Calu3 (cell line): ENCODE measurements around the gene KIAA0232. TPM values are rescaled to one million over a fixed set of nuclear protein-coding genes. Genes with fewer than 3 reads are reported as not detected.

ENCODE experiments used
- BruUV-seq: library from RNA; stranded (reverse); fragments of 400-500 nt; replicated peaks from 2 replicates; lab custom pipeline; 2021; lab: Mats Ljungman, UMichigan
- CTCF ChIA-PET: fragments of 300-600 bp; sonication (Branson Sonifier 250); formaldehyde crosslinking; loops from one replicate; lab custom pipeline; 2022; ENCODE audit warnings: antibody characterized with exemption; lab: Charles Lee
- DNase-seq: peaks from one replicate; pipeline ENCODE4 v3.0.0; 2022
- H3K27ac Mint-ChIP-seq: one replicate; pipeline ENCODE4 v1.8.0; 2022; ENCODE audit warnings: mixed read lengths; ENCODE audit not compliant: unreplicated experiment
- H3K27me3 Mint-ChIP-seq: one replicate; pipeline ENCODE4 v1.8.0; 2022; ENCODE audit warnings: mixed read lengths; ENCODE audit not compliant: unreplicated experiment
- H3K36me3 Mint-ChIP-seq: one replicate; pipeline ENCODE4 v1.8.0; 2022; ENCODE audit warnings: mild to moderate bottlenecking, moderate library complexity, mixed read lengths; ENCODE audit not compliant: insufficient read depth, unreplicated experiment
- H3K4me1 Mint-ChIP-seq: one replicate; pipeline ENCODE4 v1.8.0; 2022; ENCODE audit warnings: mild to moderate bottlenecking, low read depth, mixed read lengths; ENCODE audit not compliant: unreplicated experiment
- H3K4me3 Mint-ChIP-seq: one replicate; pipeline ENCODE4 v1.8.0; 2022; ENCODE audit warnings: mild to moderate bottlenecking, low read depth, moderate library complexity, mixed read lengths; ENCODE audit not compliant: unreplicated experiment
- H3K9me3 Mint-ChIP-seq: one replicate; pipeline ENCODE4 v1.8.0; 2022; ENCODE audit warnings: low read depth, mixed read lengths; ENCODE audit not compliant: unreplicated experiment
- CTCF ChIP-seq: fragments of 200-600 bp; IDR thresholded peaks from one replicate; pipeline ENCODE4 v1.8.0; 2022; ENCODE audit warnings: antibody characterized with exemption; ENCODE audit not compliant: unreplicated experiment
- intact Hi-C: fragments of 100-400 bp; cut with micrococcal nuclease; formaldehyde crosslinking; loops from one replicate; pipeline ENCODE4 v1.10.0; 2022; ENCODE audit not compliant: unreplicated experiment
- total RNA-seq: library from RNA; stranded (reverse); gene quantifications from 2 replicates; pipeline ENCODE4 v1.2.3, GENCODE V29; 2022

Gene KIAA0232
- total RNA-seq, 1 experiment from 2014 or later: 17.7 TPM

DNA sequence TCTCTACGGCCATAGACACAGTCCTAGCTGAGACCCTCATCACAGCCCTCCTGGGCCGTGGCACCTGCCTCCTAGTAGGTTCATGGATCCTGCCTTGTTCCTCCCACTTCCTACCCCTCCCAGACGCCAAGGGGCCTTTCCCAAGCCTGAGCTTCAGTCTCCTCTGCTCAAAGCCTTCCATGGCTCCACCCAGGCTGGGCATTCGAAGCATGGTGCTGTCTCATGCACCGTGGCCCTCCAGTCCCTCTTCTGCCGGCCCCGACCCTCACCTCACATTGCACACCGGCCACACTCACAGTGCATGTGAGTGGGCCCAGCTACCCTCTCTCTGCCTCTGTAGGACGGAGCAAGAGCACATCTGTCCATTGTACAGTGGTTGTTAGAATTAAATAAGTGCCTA lies 21.7 kb upstream of the KIAA0232 start:
- no peak overlapping the region for H3K4me3 Mint-ChIP-seq

GRCh38 chr4:6761649-6762615 lies 20.6 kb upstream of the KIAA0232 start:
- no TSS peak for BruUV-seq
- peak overlapping the region; percentile 33 for H3K27ac Mint-ChIP-seq

More for the DNA sequence above, 21.7 kb upstream of the KIAA0232 start:
- no peak for TF ChIP-seq CTCF
- DNase-seq: no peak
- H3K4me1 Mint-ChIP-seq: peaks cover 11% of the 10 kb centered on the region
- no peaks in the 10 kb centered on the region for H3K9me3 Mint-ChIP-seq
- H3K36me3 Mint-ChIP-seq: no peaks in the 10 kb centered on the region
- BruUV-seq: no TSS peak
- CTCF ChIA-PET: no interaction called here
- H3K27ac Mint-ChIP-seq: peak overlapping the region; percentile 33
- intact Hi-C loops: no loop called here
- H3K27me3 Mint-ChIP-seq: peaks cover 13% of the 10 kb centered on the region

DNA sequence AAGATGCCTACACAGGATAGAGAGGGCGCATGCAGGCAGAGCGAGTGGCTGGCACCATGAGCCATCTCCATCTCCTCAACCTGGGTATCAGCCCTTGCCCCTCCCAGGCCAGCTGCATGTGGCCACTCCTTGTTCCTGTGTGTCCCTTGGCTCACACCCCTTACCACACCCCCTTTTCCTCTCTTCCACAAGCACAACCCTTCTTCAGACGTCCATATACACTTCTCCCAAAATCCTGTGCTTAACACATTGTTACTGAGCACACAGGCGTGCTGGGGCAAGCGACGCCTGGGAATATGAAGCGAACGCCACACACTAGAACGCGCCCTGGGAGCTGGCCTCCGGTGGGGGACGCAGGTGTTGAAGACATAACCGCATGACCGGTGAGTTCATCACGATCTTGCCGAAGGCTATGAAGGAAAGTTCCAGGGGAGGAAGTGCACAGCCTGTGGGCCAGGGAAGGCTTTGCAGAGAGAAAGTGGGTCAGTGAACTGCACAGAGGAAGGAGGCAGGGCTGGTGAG lies 19.1 kb upstream of the KIAA0232 start:
- intact Hi-C loops: no loop called here
- Mint-ChIP-seq H3K9me3 (no peaks in the 10 kb centered on the region), H3K27me3 (peaks cover 13% of the 10 kb centered on the region), H3K36me3 (no peaks in the 10 kb centered on the region), H3K4me1 (peaks cover 22% of the 10 kb centered on the region), H3K4me3 (no peak overlapping the region), H3K27ac (no peak overlapping the region)
- BruUV-seq: no TSS peak
- no peak for DNase-seq
- no peak for TF ChIP-seq CTCF
- CTCF ChIA-PET: interaction anchor here (0.7 kb wide), 1 partner anchor 8 kb away, joined by 3 read pairs; no protein-coding TSS in a partner anchor

More at GRCh38 chr4:6761649-6762615, 20.6 kb upstream of the KIAA0232 start:
- peaks cover 13% of the 10 kb centered on the region for H3K27me3 Mint-ChIP-seq
- peak overlapping the region; percentile 55 for H3K4me3 Mint-ChIP-seq
- H3K9me3 Mint-ChIP-seq: no peaks in the 10 kb centered on the region
- intact Hi-C loops: no loop called here
- H3K4me1 Mint-ChIP-seq: peaks cover 11% of the 10 kb centered on the region
- peak; percentile 64 for DNase-seq
- CTCF ChIA-PET: interaction anchor here (0.6 kb wide), 1 partner anchor 41 kb away, joined by 3 read pairs; no protein-coding TSS in a partner anchor
- H3K36me3 Mint-ChIP-seq: no peaks in the 10 kb centered on the region
- TF ChIP-seq CTCF: no peak

GRCh38 chr4:6764976-6765620 lies 17.4 kb upstream of the KIAA0232 start:
- no peak for DNase-seq
- H3K27ac Mint-ChIP-seq: no peak overlapping the region
- peaks cover 26% of the 10 kb centered on the region for H3K4me1 Mint-ChIP-seq
- H3K9me3 Mint-ChIP-seq: no peaks in the 10 kb centered on the region
- BruUV-seq: no TSS peak
- no peak for TF ChIP-seq CTCF
- H3K27me3 Mint-ChIP-seq: peaks cover 13% of the 10 kb centered on the region
- no peak overlapping the region for H3K4me3 Mint-ChIP-seq
- intact Hi-C loops: no loop called here
- CTCF ChIA-PET: no interaction called here
- H3K36me3 Mint-ChIP-seq: no peaks in the 10 kb centered on the region
